Endodermal cell (in vitro differentiated cells): ENCODE measurements around the gene LRRFIP1. TPM values are rescaled to one million over a fixed set of nuclear protein-coding genes. Genes with fewer than 3 reads are reported as not detected.

Experiments used
- DNase-seq: peaks from one replicate; pipeline ENCODE4 v3.0.0-alpha.2; 2017
- H3K27ac ChIP-seq: 2 replicates; pipeline ENCODE4 v1.5.1; 2013; ENCODE audit warnings: mild to moderate bottlenecking, low read depth, low read length, moderate library complexity
- H3K27me3 ChIP-seq: 2 replicates; pipeline ENCODE4 v1.6.1; 2013; ENCODE audit warnings: mild to moderate bottlenecking, low read length, moderate library complexity; ENCODE audit not compliant: insufficient read depth, control insufficient read depth, poor library complexity, severe bottlenecking
- H3K36me3 ChIP-seq: 2 replicates; pipeline ENCODE4 v1.7.0; 2013; ENCODE audit warnings: mild to moderate bottlenecking, low read length, moderate library complexity; ENCODE audit not compliant: control insufficient read depth, insufficient read depth
- H3K4me1 ChIP-seq: one replicate; pipeline ENCODE4 v1.7.0; 2013; ENCODE audit warnings: low read length; ENCODE audit not compliant: control insufficient read depth, insufficient read depth
- H3K4me3 ChIP-seq: 2 replicates; pipeline ENCODE4 v1.5.1; 2013; ENCODE audit warnings: mild to moderate bottlenecking, low read length, moderate library complexity
- H3K9ac ChIP-seq: 2 replicates; pipeline ENCODE4 v1.6.1; 2013; ENCODE audit warnings: mild to moderate bottlenecking, low read length, moderate library complexity; ENCODE audit not compliant: poor library complexity, severe bottlenecking; ENCODE audit errors: extremely low read depth
- H3K9me3 ChIP-seq: 2 replicates; pipeline ENCODE4 v1.6.1; 2013; ENCODE audit warnings: mild to moderate bottlenecking, low read length, moderate library complexity; ENCODE audit not compliant: control insufficient read depth
- H3K27ac Mint-ChIP-seq: 2 replicates; pipeline ENCODE4 v1.8.0; 2020; ENCODE audit warnings: mixed read lengths
- H3K27me3 Mint-ChIP-seq: 2 replicates; pipeline ENCODE4 v1.8.0; 2021; ENCODE audit warnings: mild to moderate bottlenecking, mixed read lengths; ENCODE audit not compliant: insufficient read depth
- H3K36me3 Mint-ChIP-seq: 2 replicates; pipeline ENCODE4 v1.8.0; 2020; ENCODE audit warnings: low read depth, mixed read lengths
- H3K4me1 Mint-ChIP-seq: 2 replicates; pipeline ENCODE4 v1.8.0; 2020; ENCODE audit warnings: mixed read lengths
- H3K4me3 Mint-ChIP-seq: 2 replicates; pipeline ENCODE4 v1.8.0; 2020; ENCODE audit warnings: mild to moderate bottlenecking, moderate library complexity, mixed read lengths
- H3K9me3 Mint-ChIP-seq: 2 replicates; pipeline ENCODE4 v1.8.0; 2020; ENCODE audit warnings: mild to moderate bottlenecking, mixed read lengths
- WGBS, 2 experiments: methylation state at CpG; one replicate each; pipeline versions ENCODE4 v1.1.5 to v1.1.7; 2013; ENCODE audit warnings: missing lambda C conversion rate in 2 of 2, mixed read lengths in 1 of 2; ENCODE audit not compliant: insufficient coverage in 1 of 2, insufficient read length in 1 of 2; 5-methylcytosine and 5-hydroxymethylcytosine counted together
- total RNA-seq, 2 donors: library from RNA; stranded (reverse); fragmentation: NEBNext Ultra II Directional in 1 of 2; extraction: Animal tissue kit (Norgen Biotek cat#: 25700) in 1 of 2; gene quantifications; 2 replicates in 1 of 2; 3 replicates in 1 of 2; pipeline ENCODE4 v1.2.1, GENCODE V29; 2021
- TF ChIP-seq, protein P1 (sequence below): fragments of 200-600 bp; sonication (generic); conservative IDR thresholded peaks from 2 replicates; pipeline ENCODE4 v1.5.0; 2021; ENCODE audit warnings: antibody characterized with exemption, mild to moderate bottlenecking

The LRRFIP1 gene
- total RNA-seq, 2 donors from 2014 or later, result 102 to 132 TPM

DNA sequence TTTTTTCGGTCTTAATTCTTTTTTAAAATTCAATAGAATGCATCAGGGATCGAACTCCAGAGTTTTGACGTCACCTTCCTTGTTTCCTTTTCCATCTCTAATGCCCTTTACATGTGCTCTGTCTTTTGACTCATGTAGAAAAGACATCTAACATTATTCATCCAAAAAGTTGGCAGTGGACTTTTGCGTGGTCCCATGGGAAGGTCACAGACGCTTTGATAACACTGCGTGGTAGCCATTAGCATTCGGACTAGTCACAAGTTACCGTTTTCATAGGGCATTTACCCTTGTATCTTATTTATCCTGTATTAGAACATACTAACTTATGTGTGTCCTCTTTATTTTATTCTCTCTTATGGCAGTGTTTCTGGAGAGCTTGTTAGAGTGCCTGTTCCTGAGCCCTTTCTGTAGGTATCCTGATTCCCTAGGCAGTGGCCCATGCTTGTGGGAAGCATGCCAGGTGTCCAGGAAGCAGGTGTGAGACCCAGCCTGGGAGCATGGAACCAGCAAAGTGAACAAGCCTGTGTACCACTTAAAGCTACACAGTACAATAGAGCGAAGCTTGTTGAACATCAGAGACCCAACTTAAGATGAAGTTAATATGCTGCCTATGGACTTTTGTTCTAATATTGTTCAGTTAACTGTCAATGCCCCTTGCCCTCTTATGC is 97.6 kb downstream of the LRRFIP1 start:
- H3K36me3 ChIP-seq, result peaks cover 86% of the 10 kb centered on the region
- H3K9ac ChIP-seq, result no peak overlapping the region
- peaks cover 22% of the 10 kb centered on the region for H3K36me3 Mint-ChIP-seq
- no peak for DNase-seq
- H3K4me1 ChIP-seq, result no peaks in the 10 kb centered on the region
- H3K27ac Mint-ChIP-seq, result no peak overlapping the region
- no peaks in the 10 kb centered on the region for H3K27me3 ChIP-seq
- no peak overlapping the region for H3K4me3 Mint-ChIP-seq
- H3K4me3 ChIP-seq, result no peak overlapping the region
- H3K27me3 Mint-ChIP-seq, result no peaks in the 10 kb centered on the region
- TF ChIP-seq, protein P1, sequence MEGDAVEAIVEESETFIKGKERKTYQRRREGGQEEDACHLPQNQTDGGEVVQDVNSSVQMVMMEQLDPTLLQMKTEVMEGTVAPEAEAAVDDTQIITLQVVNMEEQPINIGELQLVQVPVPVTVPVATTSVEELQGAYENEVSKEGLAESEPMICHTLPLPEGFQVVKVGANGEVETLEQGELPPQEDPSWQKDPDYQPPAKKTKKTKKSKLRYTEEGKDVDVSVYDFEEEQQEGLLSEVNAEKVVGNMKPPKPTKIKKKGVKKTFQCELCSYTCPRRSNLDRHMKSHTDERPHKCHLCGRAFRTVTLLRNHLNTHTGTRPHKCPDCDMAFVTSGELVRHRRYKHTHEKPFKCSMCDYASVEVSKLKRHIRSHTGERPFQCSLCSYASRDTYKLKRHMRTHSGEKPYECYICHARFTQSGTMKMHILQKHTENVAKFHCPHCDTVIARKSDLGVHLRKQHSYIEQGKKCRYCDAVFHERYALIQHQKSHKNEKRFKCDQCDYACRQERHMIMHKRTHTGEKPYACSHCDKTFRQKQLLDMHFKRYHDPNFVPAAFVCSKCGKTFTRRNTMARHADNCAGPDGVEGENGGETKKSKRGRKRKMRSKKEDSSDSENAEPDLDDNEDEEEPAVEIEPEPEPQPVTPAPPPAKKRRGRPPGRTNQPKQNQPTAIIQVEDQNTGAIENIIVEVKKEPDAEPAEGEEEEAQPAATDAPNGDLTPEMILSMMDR, result no peak
- no peaks in the 10 kb centered on the region for H3K9me3 Mint-ChIP-seq
- WGBS, 2 experiments, result 97 to 98% methylated on average over 6 to 9 of the region's 9 CpGs
- no peak overlapping the region for H3K27ac ChIP-seq
- peaks cover 8% of the 10 kb centered on the region for H3K4me1 Mint-ChIP-seq
- H3K9me3 ChIP-seq, result no peaks in the 10 kb centered on the region

DNA sequence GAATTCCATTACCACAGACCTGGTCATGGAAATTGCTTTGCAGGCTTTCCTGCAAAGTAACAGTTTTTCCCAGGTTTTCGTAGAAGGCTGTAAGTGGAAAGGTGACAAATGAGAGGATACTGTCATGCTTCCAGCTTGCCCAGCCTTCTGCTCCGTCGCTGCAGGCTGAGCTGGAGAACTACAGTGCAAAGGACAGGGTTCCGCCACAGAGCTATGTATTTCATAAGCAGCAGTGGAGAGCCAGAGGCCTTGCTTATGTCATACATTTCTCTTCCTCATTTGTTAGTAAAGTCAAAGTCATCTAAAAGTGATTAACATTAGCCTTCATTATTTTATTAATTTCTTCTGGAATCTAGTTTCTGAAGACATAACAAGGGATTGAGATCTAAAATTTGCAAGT is 98.3 kb downstream of the LRRFIP1 start:
- Mint-ChIP-seq H3K27me3 (no peaks in the 10 kb centered on the region), H3K36me3 (peaks cover 23% of the 10 kb centered on the region), H3K4me1 (peaks cover 8% of the 10 kb centered on the region), H3K4me3 (no peak overlapping the region), H3K9me3 (no peaks in the 10 kb centered on the region), H3K27ac (no peak overlapping the region)
- no peak for DNase-seq
- H3K27ac ChIP-seq, result no peak overlapping the region
- WGBS, 2 experiments, result 95 to 98% methylated on average over 2 to 4 of the region's 4 CpGs
- no peaks in the 10 kb centered on the region for H3K27me3 ChIP-seq
- H3K9ac ChIP-seq, result no peak overlapping the region
- TF ChIP-seq, protein P1, result no peak
- no peak overlapping the region for H3K4me3 ChIP-seq
- peaks cover 88% of the 10 kb centered on the region for H3K36me3 ChIP-seq
- no peaks in the 10 kb centered on the region for H3K9me3 ChIP-seq
- H3K4me1 ChIP-seq, result no peaks in the 10 kb centered on the region

DNA sequence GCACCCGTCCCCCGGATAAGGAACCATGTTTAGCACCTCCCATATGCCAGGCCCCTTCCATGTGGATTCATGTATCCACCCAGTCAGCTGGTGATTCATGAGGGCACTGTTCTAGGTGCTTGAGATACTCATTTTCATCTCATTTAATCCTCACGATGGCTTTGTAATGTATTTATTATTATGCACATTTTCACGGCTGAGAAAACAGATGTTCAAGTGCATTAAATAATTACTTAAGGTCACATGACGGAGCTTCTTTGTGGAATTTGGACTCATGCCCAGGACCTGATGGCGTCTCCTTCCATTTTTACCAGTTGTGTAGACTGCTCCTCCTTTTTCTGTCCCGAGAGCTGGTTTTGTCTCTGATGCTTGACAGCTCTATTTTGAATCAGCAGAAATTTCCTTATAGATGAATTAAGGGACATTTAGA is 99.0 kb downstream of the LRRFIP1 start:
- Histone ChIP-seq H3K4me1 (peaks cover under 1% of the 10 kb centered on the region), H3K27me3 (no peaks in the 10 kb centered on the region), H3K9me3 (no peaks in the 10 kb centered on the region), H3K27ac (no peak overlapping the region), H3K36me3 (peaks cover 83% of the 10 kb centered on the region), H3K9ac (no peak overlapping the region), H3K4me3 (no peak overlapping the region)
- Mint-ChIP-seq H3K4me3 (no peak overlapping the region), H3K27ac (no peak overlapping the region), H3K36me3 (peaks cover 21% of the 10 kb centered on the region), H3K4me1 (peaks cover 8% of the 10 kb centered on the region), H3K27me3 (no peaks in the 10 kb centered on the region), H3K9me3 (no peaks in the 10 kb centered on the region)
- TF ChIP-seq, protein P1, result no peak
- DNase-seq, result no peak
- WGBS, 2 experiments, result 93 to 94% methylated on average over 5 to 7 of the region's 7 CpGs
